GM23248 (cell line): ENCODE results near the gene GPR132.

ENCODE experiments used
- EZH2 ChIP-seq: fragments of 200-600 bp; sonication (generic); IDR thresholded peaks from 2 replicates; pipeline ENCODE4 v1.6.1; 2018; ENCODE audit warnings: antibody characterized with exemption, mild to moderate bottlenecking; ENCODE audit not compliant: insufficient read depth, poor library complexity, severe bottlenecking
- EZH2phosphoT487 ChIP-seq: fragments of 200-600 bp; sonication (generic); IDR thresholded peaks from 2 replicates; pipeline ENCODE4 v1.6.1; 2018; ENCODE audit warnings: antibody characterized with exemption, moderate library complexity, mild to moderate bottlenecking, low read depth; ENCODE audit not compliant: insufficient read depth

- TF ChIP-seq EZH2phosphoT487, result no peak
- TF ChIP-seq EZH2, result no peak
Measured at GRCh38 chr14:105028251-105028927, 36.8 kb downstream of the GPR132 start.
